K562 (cell line): Measurements from ENCODE around the gene PAQR7. TPM values are rescaled to one million over a fixed set of nuclear protein-coding genes. Genes with fewer than 3 reads are reported as not detected.
A peak's percentile ranks its signal among the peaks of the same experiment; 100 is the strongest.

Experiments
- ATF1 ChIP-seq, 2 experiments: fragments of 450-650 bp in 1 of 2; IDR thresholded peaks; 2 replicates each; pipeline ENCODE4 v1.6.1; 2016; ENCODE audit warnings: missing compliant biosample characterization in 1 of 2, missing genetic modification characterization in 1 of 2
- BDP1 ChIP-seq: IDR thresholded peaks from 3 replicates; pipeline ENCODE4 v1.6.1; 2011; ENCODE audit not compliant: insufficient read length, insufficient read depth
- BRD4 ChIP-seq: fragments of 200-600 bp; sonication (generic); IDR thresholded peaks from 2 replicates; pipeline ENCODE4 v1.6.1; 2017; ENCODE audit warnings: inconsistent platforms
- EWSR1 ChIP-seq: fragments of 450-650 bp; IDR thresholded peaks from 2 replicates; pipeline ENCODE4 v1.6.1; 2018; ENCODE audit warnings: borderline replicate concordance, mild to moderate bottlenecking, low read depth, moderate library complexity; ENCODE audit not compliant: partially characterized antibody
- HDAC8 ChIP-seq: fragments of 450-650 bp; IDR thresholded peaks from 2 replicates; pipeline ENCODE4 v1.6.1; 2016; ENCODE audit warnings: mild to moderate bottlenecking, missing genetic modification characterization, moderate library complexity, missing compliant biosample characterization
- KLF1 ChIP-seq: fragments of 450-650 bp; IDR thresholded peaks from 2 replicates; pipeline ENCODE4 v1.6.1; 2016; ENCODE audit warnings: missing genetic modification characterization, missing compliant biosample characterization
- LARP7 ChIP-seq: fragments of 450-650 bp; IDR thresholded peaks from 2 replicates; pipeline ENCODE4 v1.6.1; 2016
- MTA1 ChIP-seq: fragments of 450-650 bp; IDR thresholded peaks from 2 replicates; pipeline ENCODE4 v1.6.1; 2017; ENCODE audit warnings: borderline replicate concordance
- POU5F1 ChIP-seq: fragments of 150-350 bp; IDR thresholded peaks from 2 replicates; pipeline ENCODE4 v1.6.1; 2014; ENCODE audit warnings: borderline replicate concordance, low read length, low read depth, mild to moderate bottlenecking; ENCODE audit not compliant: partially characterized antibody
- SRSF7 ChIP-seq: fragments of 200-400 bp; formaldehyde crosslinking; optimal IDR thresholded peaks from 2 replicates; pipeline ENCODE3; 2017; ENCODE audit warnings: mild to moderate bottlenecking, low read depth, low read length
- ZNF274 ChIP-seq: IDR thresholded peaks from 2 replicates; pipeline ENCODE4 v1.6.1; 2011; ENCODE audit warnings: low read depth, mild to moderate bottlenecking, low read length, moderate library complexity, borderline replicate concordance
- polyA plus RNA-seq, 8 experiments: library from polyadenylated mRNA; depleted of rRNA in 4 of 8; stranded (reverse) in 5 of 8; unstranded in 3 of 8; fragments of >200 nt; fragmentation: Nextera tagmentation in 2 of 8; fragmentation: Illumina TruSeq in 1 of 8; extraction: Ambion mirVana in 2 of 8; extraction: Trizol in 1 of 8; gene quantifications; 2 replicates each; pipeline versions ENCODE4 v1.2.1 to v1.2.3, GENCODE V29; 2011 to 2014; ENCODE audit warnings: inconsistent platforms in 1 of 8, missing spikeins in 1 of 8
- total RNA-seq, 7 experiments: library from RNA; depleted of rRNA in 6 of 7; stranded (reverse); fragments of >200 nt in 6 of 7; fragmentation: Illumina TruSeq in 2 of 7; extraction: Trizol in 2 of 7; gene quantifications; 2 replicates each; pipeline versions ENCODE4 v1.2.1 to v1.2.3, GENCODE V29; 2011 to 2021; ENCODE audit warnings: low replicate concordance in 1 of 7
- TF ChIP-seq, protein P1 (sequence below), 2 experiments: fragments of 450-650 bp; IDR thresholded peaks; 2 replicates each; pipeline ENCODE4 v1.6.1; 2018; ENCODE audit warnings: mild to moderate bottlenecking in 2 of 2, low read depth in 1 of 2; ENCODE audit not compliant: partially characterized antibody in 2 of 2
- TF ChIP-seq, protein P2 (sequence below): fragments of 250-450 bp; sonication (Bioruptor Pico); IDR thresholded peaks from 2 replicates; pipeline ENCODE4 v1.5.0; 2020; ENCODE audit warnings: mild to moderate bottlenecking, borderline replicate concordance
- TF ChIP-seq, protein P3 (sequence below): fragments of 450-650 bp; formaldehyde crosslinking; IDR thresholded peaks from 2 replicates; pipeline ENCODE4 v1.4.0; 2022; ENCODE audit warnings: missing genetic modification characterization
- TF ChIP-seq, protein P4 (sequence below): sonication (generic); formaldehyde crosslinking; IDR thresholded peaks from 2 replicates; pipeline ENCODE4 v1.8.1; 2022; ENCODE audit warnings: missing genetic modification reagents
- TF ChIP-seq, protein P5 (sequence below): fragments of 250-450 bp; sonication (Bioruptor Pico); IDR thresholded peaks from 2 replicates; pipeline ENCODE4 v1.5.0; 2021

Gene PAQR7
- total and polyA plus RNA-seq, 9 of the 15 experiments (the other 6 are each of a cell fraction or from before 2014, with no cell fraction given) = 1.1 to 5.2 (median 2.6) TPM

DNA sequence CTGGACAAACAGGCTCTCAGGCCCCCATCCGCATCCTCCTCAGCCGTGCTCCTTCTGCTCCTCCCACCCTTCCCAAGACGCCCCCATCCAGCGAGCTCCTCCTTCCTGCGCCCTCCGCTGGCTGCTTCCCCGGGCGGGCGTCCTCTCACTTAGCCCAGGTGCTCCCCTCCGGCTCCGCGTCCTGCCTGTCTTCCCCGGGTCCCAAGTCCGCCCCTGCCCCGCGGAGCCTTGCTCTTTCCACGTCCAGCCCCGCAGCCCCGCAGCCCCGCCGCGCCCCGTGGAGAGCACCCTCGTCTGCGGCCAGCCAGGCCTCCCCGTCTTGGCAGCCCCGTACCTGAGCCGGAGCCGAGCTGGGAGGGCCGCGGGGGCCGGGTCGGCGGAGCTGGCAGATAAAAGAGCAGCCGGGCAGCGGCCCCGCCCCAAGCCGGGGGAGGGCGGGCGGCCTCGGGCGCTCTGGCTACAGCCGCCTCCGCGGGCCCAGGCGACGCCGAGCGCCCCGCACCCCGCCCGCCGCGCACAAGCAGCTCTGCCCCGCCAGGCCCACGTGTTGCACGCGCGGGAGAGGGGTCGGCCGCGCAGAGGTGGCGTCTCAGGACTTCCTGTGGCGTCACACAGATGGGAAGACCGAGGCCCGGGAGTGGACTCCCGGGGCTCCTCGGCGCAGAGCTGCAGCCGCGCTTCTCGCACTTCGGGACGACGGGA is at the start of gene PAQR7 (continued):
- TF ChIP-seq POU5F1 = peak; percentile 5
- TF ChIP-seq, protein P1, sequence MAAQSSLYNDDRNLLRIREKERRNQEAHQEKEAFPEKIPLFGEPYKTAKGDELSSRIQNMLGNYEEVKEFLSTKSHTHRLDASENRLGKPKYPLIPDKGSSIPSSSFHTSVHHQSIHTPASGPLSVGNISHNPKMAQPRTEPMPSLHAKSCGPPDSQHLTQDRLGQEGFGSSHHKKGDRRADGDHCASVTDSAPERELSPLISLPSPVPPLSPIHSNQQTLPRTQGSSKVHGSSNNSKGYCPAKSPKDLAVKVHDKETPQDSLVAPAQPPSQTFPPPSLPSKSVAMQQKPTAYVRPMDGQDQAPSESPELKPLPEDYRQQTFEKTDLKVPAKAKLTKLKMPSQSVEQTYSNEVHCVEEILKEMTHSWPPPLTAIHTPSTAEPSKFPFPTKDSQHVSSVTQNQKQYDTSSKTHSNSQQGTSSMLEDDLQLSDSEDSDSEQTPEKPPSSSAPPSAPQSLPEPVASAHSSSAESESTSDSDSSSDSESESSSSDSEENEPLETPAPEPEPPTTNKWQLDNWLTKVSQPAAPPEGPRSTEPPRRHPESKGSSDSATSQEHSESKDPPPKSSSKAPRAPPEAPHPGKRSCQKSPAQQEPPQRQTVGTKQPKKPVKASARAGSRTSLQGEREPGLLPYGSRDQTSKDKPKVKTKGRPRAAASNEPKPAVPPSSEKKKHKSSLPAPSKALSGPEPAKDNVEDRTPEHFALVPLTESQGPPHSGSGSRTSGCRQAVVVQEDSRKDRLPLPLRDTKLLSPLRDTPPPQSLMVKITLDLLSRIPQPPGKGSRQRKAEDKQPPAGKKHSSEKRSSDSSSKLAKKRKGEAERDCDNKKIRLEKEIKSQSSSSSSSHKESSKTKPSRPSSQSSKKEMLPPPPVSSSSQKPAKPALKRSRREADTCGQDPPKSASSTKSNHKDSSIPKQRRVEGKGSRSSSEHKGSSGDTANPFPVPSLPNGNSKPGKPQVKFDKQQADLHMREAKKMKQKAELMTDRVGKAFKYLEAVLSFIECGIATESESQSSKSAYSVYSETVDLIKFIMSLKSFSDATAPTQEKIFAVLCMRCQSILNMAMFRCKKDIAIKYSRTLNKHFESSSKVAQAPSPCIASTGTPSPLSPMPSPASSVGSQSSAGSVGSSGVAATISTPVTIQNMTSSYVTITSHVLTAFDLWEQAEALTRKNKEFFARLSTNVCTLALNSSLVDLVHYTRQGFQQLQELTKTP (IDR thresholded peaks at IDR 0.05; ENCODE audit: low read depth in 1 of 2, partially characterized antibody in 2 of 2) = no peak
- no peak for TF ChIP-seq SRSF7
- peak; percentile 20; the same call in 1 of the 2 replicates for TF ChIP-seq MTA1
- TF ChIP-seq, protein P2, sequence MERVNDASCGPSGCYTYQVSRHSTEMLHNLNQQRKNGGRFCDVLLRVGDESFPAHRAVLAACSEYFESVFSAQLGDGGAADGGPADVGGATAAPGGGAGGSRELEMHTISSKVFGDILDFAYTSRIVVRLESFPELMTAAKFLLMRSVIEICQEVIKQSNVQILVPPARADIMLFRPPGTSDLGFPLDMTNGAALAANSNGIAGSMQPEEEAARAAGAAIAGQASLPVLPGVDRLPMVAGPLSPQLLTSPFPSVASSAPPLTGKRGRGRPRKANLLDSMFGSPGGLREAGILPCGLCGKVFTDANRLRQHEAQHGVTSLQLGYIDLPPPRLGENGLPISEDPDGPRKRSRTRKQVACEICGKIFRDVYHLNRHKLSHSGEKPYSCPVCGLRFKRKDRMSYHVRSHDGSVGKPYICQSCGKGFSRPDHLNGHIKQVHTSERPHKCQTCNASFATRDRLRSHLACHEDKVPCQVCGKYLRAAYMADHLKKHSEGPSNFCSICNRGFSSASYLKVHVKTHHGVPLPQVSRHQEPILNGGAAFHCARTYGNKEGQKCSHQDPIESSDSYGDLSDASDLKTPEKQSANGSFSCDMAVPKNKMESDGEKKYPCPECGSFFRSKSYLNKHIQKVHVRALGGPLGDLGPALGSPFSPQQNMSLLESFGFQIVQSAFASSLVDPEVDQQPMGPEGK (CRISPR knock-in tag) = no peak
- TF ChIP-seq BRD4 = no peak
- TF ChIP-seq LARP7 = peak; percentile 84
- TF ChIP-seq KLF1 (tag) = 0 out of 2 replicates have a peak, but pooled peaks have one; percentile 31
- no peak for TF ChIP-seq EWSR1
- TF ChIP-seq, protein P3, sequence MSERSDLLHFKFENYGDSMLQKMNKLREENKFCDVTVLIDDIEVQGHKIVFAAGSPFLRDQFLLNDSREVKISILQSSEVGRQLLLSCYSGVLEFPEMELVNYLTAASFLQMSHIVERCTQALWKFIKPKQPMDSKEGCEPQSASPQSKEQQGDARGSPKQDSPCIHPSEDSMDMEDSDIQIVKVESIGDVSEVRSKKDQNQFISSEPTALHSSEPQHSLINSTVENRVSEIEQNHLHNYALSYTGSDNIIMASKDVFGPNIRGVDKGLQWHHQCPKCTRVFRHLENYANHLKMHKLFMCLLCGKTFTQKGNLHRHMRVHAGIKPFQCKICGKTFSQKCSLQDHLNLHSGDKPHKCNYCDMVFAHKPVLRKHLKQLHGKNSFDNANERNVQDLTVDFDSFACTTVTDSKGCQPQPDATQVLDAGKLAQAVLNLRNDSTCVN (CRISPR knock-in tag) = 0 out of 2 replicates have a peak, but pooled peaks have one; percentile 38
- TF ChIP-seq, protein P4, sequence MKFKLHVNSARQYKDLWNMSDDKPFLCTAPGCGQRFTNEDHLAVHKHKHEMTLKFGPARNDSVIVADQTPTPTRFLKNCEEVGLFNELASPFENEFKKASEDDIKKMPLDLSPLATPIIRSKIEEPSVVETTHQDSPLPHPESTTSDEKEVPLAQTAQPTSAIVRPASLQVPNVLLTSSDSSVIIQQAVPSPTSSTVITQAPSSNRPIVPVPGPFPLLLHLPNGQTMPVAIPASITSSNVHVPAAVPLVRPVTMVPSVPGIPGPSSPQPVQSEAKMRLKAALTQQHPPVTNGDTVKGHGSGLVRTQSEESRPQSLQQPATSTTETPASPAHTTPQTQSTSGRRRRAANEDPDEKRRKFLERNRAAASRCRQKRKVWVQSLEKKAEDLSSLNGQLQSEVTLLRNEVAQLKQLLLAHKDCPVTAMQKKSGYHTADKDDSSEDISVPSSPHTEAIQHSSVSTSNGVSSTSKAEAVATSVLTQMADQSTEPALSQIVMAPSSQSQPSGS (CRISPR knock-in tag) = no peak
- TF ChIP-seq BDP1 = no peak
- TF ChIP-seq, protein P5, sequence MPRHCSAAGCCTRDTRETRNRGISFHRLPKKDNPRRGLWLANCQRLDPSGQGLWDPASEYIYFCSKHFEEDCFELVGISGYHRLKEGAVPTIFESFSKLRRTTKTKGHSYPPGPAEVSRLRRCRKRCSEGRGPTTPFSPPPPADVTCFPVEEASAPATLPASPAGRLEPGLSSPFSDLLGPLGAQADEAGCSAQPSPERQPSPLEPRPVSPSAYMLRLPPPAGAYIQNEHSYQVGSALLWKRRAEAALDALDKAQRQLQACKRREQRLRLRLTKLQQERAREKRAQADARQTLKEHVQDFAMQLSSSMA (CRISPR knock-in tag) = no peak
- TF ChIP-seq ZNF274 = no peak
- peak; percentile 89 for TF ChIP-seq HDAC8 (tag)
- TF ChIP-seq ATF1 (CRISPR knock-in tag; IDR thresholded peaks at IDR 0.05) = no peak
- peak; percentile 88 for TF ChIP-seq ATF1 (tag; IDR thresholded peaks at IDR 0.05)
